ENCODE measurements around the gene UGT3A1.
"Not testable (repeated sequence)": the region's sequence is repeated elsewhere in the genome, so short reads cannot be mapped to it uniquely, and the experiment has no call there.

The UGT3A1 gene

DNA sequence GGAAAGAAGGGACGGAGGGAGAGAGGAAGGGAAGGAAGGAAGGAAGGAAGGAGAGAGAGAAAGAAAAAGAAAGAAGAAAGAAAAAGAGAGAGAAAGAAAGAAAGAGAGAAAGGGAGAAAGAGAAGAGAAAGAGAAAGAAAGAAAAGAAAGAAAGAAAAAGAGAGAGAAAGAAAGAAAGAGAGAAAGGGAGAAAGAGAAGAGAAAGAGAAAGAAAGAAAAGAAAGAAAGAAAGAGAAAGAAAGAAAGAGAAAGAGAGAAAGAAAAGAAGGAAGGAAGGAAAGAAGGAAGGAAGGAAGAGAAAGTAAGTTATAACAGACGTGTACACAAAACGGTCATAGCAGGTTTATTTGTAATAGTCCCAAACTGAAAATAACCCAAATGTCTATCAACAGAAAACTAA lies 14.3 kb downstream of the UGT3A1 start:
- not testable (repeated sequence) for H3K9me3 ChIP-seq (ENCODE audit: control insufficient read depth, low read length); H3K27me3 ChIP-seq (ENCODE audit: control insufficient read depth, insufficient read depth, low read length); H3K4me3 ChIP-seq (ENCODE audit: low read length); H3K4me1 ChIP-seq (ENCODE audit: control insufficient read depth, insufficient read depth, low read length); H3K9ac ChIP-seq (ENCODE audit: low read length); H3K36me3 ChIP-seq (ENCODE audit: control insufficient read depth, insufficient read depth, low read length)

DNA sequence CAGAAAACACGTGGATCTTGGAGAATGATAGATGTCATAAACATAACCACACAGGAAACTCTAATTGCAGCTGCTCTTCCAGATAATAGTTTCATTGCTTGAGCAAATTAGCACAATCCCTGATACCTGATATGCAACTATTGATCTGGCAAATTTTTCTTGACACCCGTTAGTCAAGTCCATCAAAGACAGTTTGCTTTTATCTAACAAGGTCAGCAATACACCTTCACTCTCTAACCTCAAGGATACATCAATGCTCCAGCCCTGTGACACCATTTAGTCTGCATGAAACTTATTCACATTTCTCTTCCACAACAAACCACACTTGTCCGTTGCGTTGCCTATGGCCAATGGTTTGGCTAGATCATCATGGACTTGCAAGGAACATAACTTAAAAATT lies 16.6 kb downstream of the UGT3A1 start:
- H3K27me3 ChIP-seq (ENCODE audit: control insufficient read depth, insufficient read depth, low read length), result no peaks in the 10 kb centered on the region
- H3K9me3 ChIP-seq (ENCODE audit: control insufficient read depth, low read length), result no peaks in the 10 kb centered on the region
- no peak overlapping the region for H3K9ac ChIP-seq (ENCODE audit: low read length)
- H3K4me3 ChIP-seq (ENCODE audit: low read length), result no peak overlapping the region
- no peaks in the 10 kb centered on the region for H3K36me3 ChIP-seq (ENCODE audit: control insufficient read depth, insufficient read depth, low read length)
- no peaks in the 10 kb centered on the region for H3K4me1 ChIP-seq (ENCODE audit: control insufficient read depth, insufficient read depth, low read length)

DNA sequence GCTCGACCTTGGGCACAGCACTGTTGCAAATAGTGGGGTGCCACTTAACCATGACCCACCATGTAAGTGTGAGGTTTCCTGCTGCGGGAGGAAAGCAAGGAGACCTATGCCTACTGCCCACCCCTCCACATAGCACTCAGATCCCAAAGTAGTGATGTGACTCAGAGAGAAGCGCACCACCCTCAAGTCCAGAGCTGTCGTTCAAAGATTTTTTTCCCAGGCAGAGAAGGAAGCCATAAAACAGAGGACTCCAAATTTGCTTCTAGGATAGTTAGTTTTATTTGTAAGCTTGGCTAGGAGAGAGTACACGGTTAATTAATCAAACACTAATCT lies 19.3 kb downstream of the UGT3A1 start:
- Histone ChIP-seq H3K4me1 (ENCODE audit: control insufficient read depth, insufficient read depth, low read length) (no peaks in the 10 kb centered on the region), H3K9me3 (ENCODE audit: control insufficient read depth, low read length) (no peaks in the 10 kb centered on the region), H3K36me3 (ENCODE audit: control insufficient read depth, insufficient read depth, low read length) (no peaks in the 10 kb centered on the region), H3K27me3 (ENCODE audit: control insufficient read depth, insufficient read depth, low read length) (no peaks in the 10 kb centered on the region), H3K9ac (ENCODE audit: low read length) (no peak overlapping the region), H3K4me3 (ENCODE audit: low read length) (no peak overlapping the region)

DNA sequence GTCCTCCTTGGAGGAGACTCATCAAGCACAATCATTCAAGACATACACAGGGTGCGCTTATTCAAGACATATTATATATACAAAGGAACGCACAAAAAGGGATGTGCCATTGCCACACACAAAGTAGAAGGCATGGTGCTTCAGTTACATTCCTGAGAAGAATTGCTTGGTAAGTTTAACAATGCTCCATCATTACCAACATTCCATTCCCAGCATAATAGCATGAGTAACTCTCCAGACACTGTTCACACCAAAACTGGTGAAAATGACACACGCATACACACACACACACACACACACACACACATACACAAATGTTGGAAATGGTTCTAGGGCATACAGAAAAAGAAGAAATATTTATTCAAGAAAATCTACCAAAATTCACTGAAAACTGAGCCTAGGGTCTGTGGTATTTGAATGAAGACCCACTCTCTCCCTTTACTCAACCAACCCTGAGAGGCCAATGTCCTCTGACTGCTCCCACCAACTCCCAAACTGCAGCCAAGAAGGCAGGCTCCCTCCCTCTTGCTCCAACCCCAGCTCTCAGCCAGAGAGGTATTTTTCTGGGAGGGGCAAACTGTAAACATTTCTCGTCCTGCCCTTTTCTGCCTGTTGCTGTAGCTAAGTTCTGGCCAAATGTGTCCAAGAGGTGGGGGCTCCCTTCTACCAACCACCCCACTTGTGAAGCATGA lies 19.9 kb downstream of the UGT3A1 start:
- H3K27me3 ChIP-seq (ENCODE audit: control insufficient read depth, insufficient read depth, low read length), result no peaks in the 10 kb centered on the region
- H3K9ac ChIP-seq (ENCODE audit: low read length), result no peak overlapping the region
- no peak overlapping the region for H3K4me3 ChIP-seq (ENCODE audit: low read length)
- no peaks in the 10 kb centered on the region for H3K36me3 ChIP-seq (ENCODE audit: control insufficient read depth, insufficient read depth, low read length)
- H3K9me3 ChIP-seq (ENCODE audit: control insufficient read depth, low read length), result no peaks in the 10 kb centered on the region
- no peaks in the 10 kb centered on the region for H3K4me1 ChIP-seq (ENCODE audit: control insufficient read depth, insufficient read depth, low read length)

DNA sequence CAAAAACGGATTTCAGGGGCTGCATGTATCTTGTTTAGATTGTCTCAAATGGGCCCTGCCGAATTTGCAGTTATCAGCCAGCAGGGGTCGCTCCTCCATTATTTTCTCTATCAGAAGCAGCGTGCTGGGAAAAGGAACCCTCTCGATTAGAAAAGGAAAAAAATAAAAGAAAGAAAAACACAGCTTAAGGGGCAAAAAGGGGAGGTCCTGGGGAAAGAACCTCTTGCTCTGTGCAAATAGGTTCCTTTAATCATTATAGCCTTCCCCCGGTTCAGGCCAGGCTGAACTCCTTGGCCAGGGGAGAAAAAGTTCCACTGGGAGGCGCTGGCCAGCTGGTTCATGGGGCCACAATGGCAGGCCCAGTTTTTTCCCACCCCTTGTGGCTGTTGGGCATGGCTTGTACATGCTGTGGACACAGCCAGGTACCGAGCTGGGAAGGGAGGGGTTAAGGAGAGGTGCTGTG lies 27.8 kb downstream of the UGT3A1 start:
- Histone ChIP-seq H3K27me3 (ENCODE audit: control insufficient read depth, insufficient read depth, low read length) (no peaks in the 10 kb centered on the region), H3K9me3 (ENCODE audit: control insufficient read depth, low read length) (no peaks in the 10 kb centered on the region), H3K4me1 (ENCODE audit: control insufficient read depth, insufficient read depth, low read length) (no peaks in the 10 kb centered on the region), H3K9ac (ENCODE audit: low read length) (no peak overlapping the region), H3K36me3 (ENCODE audit: control insufficient read depth, insufficient read depth, low read length) (no peaks in the 10 kb centered on the region), H3K4me3 (ENCODE audit: low read length) (no peak overlapping the region)

DNA sequence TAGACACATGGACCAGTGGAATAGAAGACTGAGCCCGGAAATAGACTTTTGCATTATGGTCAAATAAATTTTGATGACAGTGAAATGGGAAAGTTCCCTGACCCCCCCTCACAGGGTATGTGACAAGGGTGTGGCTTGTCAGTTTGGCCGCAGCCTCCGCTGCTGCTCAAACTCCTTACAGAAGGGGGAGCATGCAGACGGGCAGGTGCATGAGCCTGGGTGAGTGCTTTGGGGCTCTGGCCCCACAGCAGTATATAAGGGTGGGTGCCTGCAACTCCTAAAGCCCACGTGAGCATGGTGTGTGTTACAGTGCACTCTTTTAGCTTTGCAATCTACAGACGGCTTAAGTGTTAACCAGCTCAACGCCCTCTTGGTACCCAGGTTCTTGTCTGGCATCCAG lies 30.9 kb downstream of the UGT3A1 start:
- H3K9me3 ChIP-seq (ENCODE audit: control insufficient read depth, low read length), result no peaks in the 10 kb centered on the region
- H3K9ac ChIP-seq (ENCODE audit: low read length), result no peak overlapping the region
- H3K27me3 ChIP-seq (ENCODE audit: control insufficient read depth, insufficient read depth, low read length), result no peaks in the 10 kb centered on the region
- H3K4me3 ChIP-seq (ENCODE audit: low read length), result no peak overlapping the region
- no peaks in the 10 kb centered on the region for H3K36me3 ChIP-seq (ENCODE audit: control insufficient read depth, insufficient read depth, low read length)
- no peaks in the 10 kb centered on the region for H3K4me1 ChIP-seq (ENCODE audit: control insufficient read depth, insufficient read depth, low read length)

DNA sequence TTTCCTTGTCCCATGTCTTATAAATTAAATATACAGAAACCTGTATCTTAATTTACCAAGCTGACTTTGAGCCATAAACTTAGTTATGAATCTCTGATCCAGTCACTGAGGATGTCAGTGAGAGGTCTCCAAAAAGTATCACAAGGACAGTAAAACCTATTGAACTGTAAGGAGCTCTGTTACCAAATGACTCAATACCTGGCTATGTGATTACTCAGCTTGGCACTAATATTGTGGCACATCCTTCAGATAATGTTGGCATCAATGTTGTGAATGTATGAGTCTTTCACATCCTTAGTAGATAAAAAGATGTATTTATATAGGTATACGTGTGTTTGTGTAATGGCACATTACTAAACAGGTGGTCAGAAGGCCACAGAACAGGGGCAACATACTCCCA lies 34.8 kb downstream of the UGT3A1 start:
- H3K4me3 ChIP-seq (ENCODE audit: low read length), result no peak overlapping the region
- H3K9me3 ChIP-seq (ENCODE audit: control insufficient read depth, low read length), result no peaks in the 10 kb centered on the region
- H3K36me3 ChIP-seq (ENCODE audit: control insufficient read depth, insufficient read depth, low read length), result no peaks in the 10 kb centered on the region
- no peaks in the 10 kb centered on the region for H3K4me1 ChIP-seq (ENCODE audit: control insufficient read depth, insufficient read depth, low read length)
- no peak overlapping the region for H3K9ac ChIP-seq (ENCODE audit: low read length)
- H3K27me3 ChIP-seq (ENCODE audit: control insufficient read depth, insufficient read depth, low read length), result no peaks in the 10 kb centered on the region

DNA sequence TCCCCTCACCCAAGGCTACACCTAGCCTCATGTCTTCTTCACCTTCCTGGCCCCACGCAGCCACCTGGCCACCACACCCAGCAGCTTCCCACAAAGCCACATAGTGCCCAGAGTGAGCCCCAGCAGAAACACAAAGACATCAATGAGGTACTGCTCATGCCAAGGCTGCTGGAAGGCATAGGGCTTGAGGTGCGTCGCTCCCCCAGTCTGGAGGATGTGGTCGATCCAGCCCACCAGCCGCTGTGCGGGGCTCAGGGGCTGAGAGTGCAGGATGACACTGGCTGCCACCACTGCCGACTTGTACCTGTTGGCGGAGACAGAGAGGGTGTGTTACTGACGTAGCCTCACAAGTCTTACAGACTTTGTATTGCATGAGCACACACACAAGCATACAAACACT lies 37.0 kb downstream of the UGT3A1 start:
- Histone ChIP-seq H3K4me1 (ENCODE audit: control insufficient read depth, insufficient read depth, low read length) (no peaks in the 10 kb centered on the region), H3K9me3 (ENCODE audit: control insufficient read depth, low read length) (no peaks in the 10 kb centered on the region), H3K4me3 (ENCODE audit: low read length) (no peak overlapping the region), H3K27me3 (ENCODE audit: control insufficient read depth, insufficient read depth, low read length) (no peaks in the 10 kb centered on the region), H3K9ac (ENCODE audit: low read length) (no peak overlapping the region), H3K36me3 (ENCODE audit: control insufficient read depth, insufficient read depth, low read length) (no peaks in the 10 kb centered on the region)

DNA sequence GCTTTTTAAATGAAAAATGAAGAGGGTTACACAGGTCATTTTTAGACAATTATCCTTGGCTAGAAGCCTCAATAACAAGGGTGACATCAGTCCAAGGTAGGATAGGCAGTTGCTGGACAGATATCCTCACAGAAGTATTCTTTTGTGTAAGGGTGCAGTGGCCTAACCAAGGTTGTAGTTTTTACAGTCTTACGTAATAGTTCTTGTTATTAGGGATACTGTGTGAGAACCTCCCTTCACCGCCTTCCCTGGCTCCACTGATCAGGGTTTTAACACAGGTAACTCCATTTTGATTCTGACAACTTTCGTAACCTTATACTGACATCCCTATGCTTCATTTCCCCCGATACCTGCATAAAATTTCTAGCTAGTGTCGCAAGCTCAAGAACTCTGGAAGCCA lies 44.1 kb downstream of the UGT3A1 start:
- H3K36me3 ChIP-seq (ENCODE audit: control insufficient read depth, insufficient read depth, low read length), result no peaks in the 10 kb centered on the region
- no peak overlapping the region for H3K9ac ChIP-seq (ENCODE audit: low read length)
- H3K4me1 ChIP-seq (ENCODE audit: control insufficient read depth, insufficient read depth, low read length), result no peaks in the 10 kb centered on the region
- H3K9me3 ChIP-seq (ENCODE audit: control insufficient read depth, low read length), result no peaks in the 10 kb centered on the region
- H3K4me3 ChIP-seq (ENCODE audit: low read length), result no peak overlapping the region
- no peaks in the 10 kb centered on the region for H3K27me3 ChIP-seq (ENCODE audit: control insufficient read depth, insufficient read depth, low read length)

DNA sequence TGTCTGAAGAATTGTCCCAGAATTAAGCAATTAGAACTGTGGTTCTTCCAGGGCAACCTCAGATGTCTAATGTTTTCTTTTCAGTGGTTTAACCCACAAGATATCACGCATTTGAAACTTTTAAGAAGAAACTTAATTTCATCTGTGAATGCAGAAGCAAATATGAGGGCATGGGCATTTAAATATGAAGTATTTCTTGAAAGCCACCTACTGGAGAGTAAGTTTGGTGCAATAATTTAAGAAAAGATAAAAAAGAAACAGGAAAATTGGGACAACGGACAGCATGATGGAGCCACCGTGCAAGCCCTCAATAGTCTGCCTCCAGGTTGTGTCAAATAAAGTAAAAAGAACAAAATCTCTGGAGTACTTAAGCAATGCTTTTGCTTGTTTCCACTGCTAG lies 51.6 kb downstream of the UGT3A1 start:
- Histone ChIP-seq H3K27me3 (ENCODE audit: control insufficient read depth, insufficient read depth, low read length) (no peaks in the 10 kb centered on the region), H3K36me3 (ENCODE audit: control insufficient read depth, insufficient read depth, low read length) (no peaks in the 10 kb centered on the region), H3K4me3 (ENCODE audit: low read length) (no peak overlapping the region), H3K4me1 (ENCODE audit: control insufficient read depth, insufficient read depth, low read length) (no peaks in the 10 kb centered on the region), H3K9ac (ENCODE audit: low read length) (no peak overlapping the region), H3K9me3 (ENCODE audit: control insufficient read depth, low read length) (no peaks in the 10 kb centered on the region)

DNA sequence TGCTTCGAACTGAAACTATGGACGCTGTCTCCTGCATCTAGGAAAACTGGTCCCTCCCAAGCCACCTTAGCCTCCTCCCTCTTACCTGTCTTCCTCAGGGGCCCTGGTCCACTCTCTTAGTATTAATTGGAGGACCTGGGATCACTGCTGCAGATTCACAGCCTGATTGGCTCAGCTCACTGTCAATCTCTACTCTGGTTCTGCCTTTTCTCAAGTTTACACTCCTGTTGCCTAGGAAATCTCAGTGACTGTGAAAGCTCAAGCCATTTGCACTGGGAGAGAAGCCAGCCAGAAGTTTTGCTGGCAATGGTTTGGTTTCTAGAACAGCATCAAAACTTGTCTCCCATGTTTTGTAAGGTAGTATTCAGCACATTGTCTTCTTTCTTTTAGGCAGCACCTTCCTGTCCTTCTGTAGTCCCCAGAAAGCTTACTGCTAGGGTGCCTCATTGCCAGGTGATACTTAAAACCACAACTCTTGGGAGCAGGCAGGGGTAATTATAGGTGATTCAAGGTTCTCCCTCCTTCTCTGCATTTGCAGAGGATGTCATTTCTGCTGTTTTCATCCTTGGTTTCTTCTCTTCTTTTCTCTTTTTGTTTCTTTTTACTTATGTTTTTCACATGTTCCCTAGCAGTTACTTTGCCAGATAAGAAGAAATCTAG lies 52.5 kb downstream of the UGT3A1 start, which contains the start of gene CAPSL:
TSS of gene CAPSL (minus strand) at position 55 of the 660 bp plus-strand sequence. CDS start 17,502 bp downstream, outside the sequence.
- Histone ChIP-seq H3K9me3 (ENCODE audit: control insufficient read depth, low read length) (no peaks in the 10 kb centered on the region), H3K4me1 (ENCODE audit: control insufficient read depth, insufficient read depth, low read length) (no peaks in the 10 kb centered on the region), H3K27me3 (ENCODE audit: control insufficient read depth, insufficient read depth, low read length) (no peaks in the 10 kb centered on the region), H3K36me3 (ENCODE audit: control insufficient read depth, insufficient read depth, low read length) (no peaks in the 10 kb centered on the region), H3K4me3 (ENCODE audit: low read length) (no peak within 1 kb of the TSS), H3K9ac (ENCODE audit: low read length) (no peak within 1 kb of the TSS)

DNA sequence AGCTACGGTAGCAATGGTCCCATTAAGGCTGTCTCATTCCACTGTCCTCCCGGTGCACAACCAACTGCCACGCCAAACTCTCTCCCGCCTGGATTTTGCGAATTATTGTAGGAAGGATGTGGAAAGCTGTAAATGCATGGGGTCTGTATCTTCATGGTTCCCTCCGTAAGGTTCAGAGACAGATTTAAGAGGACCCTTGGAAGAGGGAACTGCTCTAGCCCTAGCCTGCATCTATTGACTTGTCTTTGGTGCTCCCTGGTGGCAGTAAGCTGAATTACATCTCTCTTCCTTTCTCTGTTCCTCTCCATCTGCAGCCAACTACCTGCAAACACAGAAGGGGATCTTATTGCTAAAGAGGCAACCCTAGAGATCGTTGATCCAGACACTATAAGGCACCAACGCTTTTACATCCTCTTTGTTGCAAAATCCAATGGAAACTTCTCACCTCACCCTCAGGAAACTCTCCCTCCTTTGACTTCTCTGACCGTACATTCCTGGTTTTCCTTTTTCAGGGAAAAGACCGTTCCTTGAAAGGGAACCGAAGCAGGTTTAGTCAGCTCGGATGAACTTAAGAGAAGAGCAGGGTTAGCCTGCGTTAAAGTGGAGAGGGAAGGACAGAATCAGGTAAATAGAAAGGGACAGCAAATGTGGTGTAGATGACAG lies 64.7 kb downstream of the UGT3A1 start:
- no peak overlapping the region for H3K4me3 ChIP-seq (ENCODE audit: low read length)
- H3K9me3 ChIP-seq (ENCODE audit: control insufficient read depth, low read length), result no peaks in the 10 kb centered on the region
- peaks cover 4% of the 10 kb centered on the region for H3K27me3 ChIP-seq (ENCODE audit: control insufficient read depth, insufficient read depth, low read length)
- no peak overlapping the region for H3K9ac ChIP-seq (ENCODE audit: low read length)
- no peaks in the 10 kb centered on the region for H3K4me1 ChIP-seq (ENCODE audit: control insufficient read depth, insufficient read depth, low read length)
- no peaks in the 10 kb centered on the region for H3K36me3 ChIP-seq (ENCODE audit: control insufficient read depth, insufficient read depth, low read length)

Data from mucosa of stomach (tissue), 1 donor.